ENCODE results near the gene CST5. TPM values are rescaled to one million over a fixed set of nuclear protein-coding genes. Genes with fewer than 3 reads are reported as not detected.

The CST5 gene, protein sequence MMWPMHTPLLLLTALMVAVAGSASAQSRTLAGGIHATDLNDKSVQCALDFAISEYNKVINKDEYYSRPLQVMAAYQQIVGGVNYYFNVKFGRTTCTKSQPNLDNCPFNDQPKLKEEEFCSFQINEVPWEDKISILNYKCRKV
- not detected for total RNA-seq

DNA sequence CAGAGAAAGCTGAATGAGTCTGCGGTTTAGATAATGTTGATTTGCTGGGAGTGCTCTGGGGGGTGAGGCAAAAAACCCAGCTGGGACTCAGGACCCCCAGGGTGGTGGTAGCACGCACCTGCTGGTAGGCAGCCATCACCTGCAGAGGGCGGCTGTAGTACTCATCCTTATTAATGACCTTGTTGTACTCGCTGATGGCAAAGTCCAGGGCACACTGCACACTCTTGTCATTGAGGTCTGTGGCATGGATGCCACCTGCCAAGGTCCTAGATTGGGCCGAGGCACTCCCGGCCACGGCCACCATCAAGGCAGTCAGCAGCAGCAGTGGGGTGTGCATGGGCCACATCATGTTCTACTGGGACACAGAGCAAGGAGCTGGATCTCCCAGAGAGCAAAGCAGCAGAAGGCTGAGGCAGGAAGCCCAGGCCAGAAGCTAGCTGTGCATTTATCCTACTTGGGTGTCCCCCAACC is at the start of gene CST5:
Gene CST5 (minus strand): TSS at position 421 of the 471 bp plus-strand sequence. CDS start 72 bp downstream, at position 349.

DNA sequence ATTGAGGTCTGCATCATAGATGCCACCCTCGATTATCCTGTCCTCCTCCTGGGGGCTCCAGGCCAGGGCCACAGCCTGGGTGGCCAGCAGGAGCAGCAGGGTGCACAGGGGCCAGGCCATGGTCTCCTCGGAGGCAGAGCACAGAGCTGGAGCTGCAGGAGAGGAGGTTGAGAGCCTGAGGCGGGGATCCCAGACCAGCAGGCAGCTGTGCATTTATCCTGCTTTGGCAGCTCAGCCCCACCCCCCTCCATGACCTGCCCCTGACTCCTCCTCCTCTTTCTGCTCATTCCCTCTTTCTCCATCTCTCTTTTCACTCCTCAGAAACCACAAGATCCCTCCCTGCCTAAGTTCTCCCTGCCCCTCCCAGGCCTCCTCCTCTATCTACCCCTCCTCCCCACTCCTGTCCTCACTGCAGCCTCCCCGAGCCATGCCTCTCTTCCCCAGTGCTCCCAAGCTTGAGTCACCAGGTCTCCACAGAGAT is 53.0 kb downstream of the CST5 start, which contains the start of gene CST2:
Gene CST2 (minus strand): TSS at position 189 of the 481 bp plus-strand sequence. CDS start 69 bp downstream, at position 120.

Other genes with a start within 250 kb of the CST5 start
- gene CST3, start 241.8 kb downstream of the CST5 start, total RNA-seq, result 253 TPM
- gene CST4, start 190.7 kb downstream of the CST5 start, total RNA-seq, result not detected
- not detected for gene CST1, start 128.8 kb downstream of the CST5 start, total RNA-seq
- not detected for gene CST2, start 53.0 kb downstream of the CST5 start, total RNA-seq
- gene GGTLC1, start 109.0 kb upstream of the CST5 start, total RNA-seq, result not detected